Body of pancreas (tissue), 4 donors: ENCODE data around the gene CCBE1. TPM values are rescaled to one million over a fixed set of nuclear protein-coding genes. Genes with fewer than 3 reads are reported as not detected.

Experiments used
- ATAC-seq: fragments of 150-250 bp; one replicate; pipeline ENCODE4 v1.9.1; 2016
- DNase-seq, 4 donors: peaks; one replicate each; pipeline ENCODE4 v3.0.0-alpha.2; 2019
- H3K27ac ChIP-seq, 4 donors: fragments of 200-600 bp; sonication (generic); 1 replicate in 3 of 4; 2 replicates in 1 of 4; pipeline versions ENCODE4 v1.5.1 to v1.6.1; 2016 to 2019; ENCODE audit warnings: mild to moderate bottlenecking in 1 of 4, mixed read lengths in 1 of 4, moderate library complexity in 1 of 4
- H3K27me3 ChIP-seq, 2 donors: fragments of 200-600 bp; sonication (generic); one replicate each; pipeline ENCODE4 v1.6.0; 2016; ENCODE audit warnings: mild to moderate bottlenecking in 1 of 2
- H3K36me3 ChIP-seq, 2 donors: fragments of 200-600 bp; sonication (generic); replicated peaks in 1 of 2; 2 replicates each; pipeline ENCODE4 v1.5.1; 2016; ENCODE audit warnings: low read depth in 2 of 2; ENCODE audit not compliant: insufficient read depth in 1 of 2
- H3K4me1 ChIP-seq: fragments of 200-600 bp; sonication (generic); one replicate; pipeline ENCODE4 v1.6.0; 2016
- H3K4me3 ChIP-seq, 2 donors: fragments of 200-600 bp; sonication (generic); 1 replicate in 1 of 2; 2 replicates in 1 of 2; pipeline ENCODE4 v1.5.1; 2016 to 2019
- H3K9me3 ChIP-seq, 3 donors: fragments of 200-600 bp; sonication (generic); 1 replicate in 2 of 3; 2 replicates in 1 of 3; pipeline ENCODE4 v1.5.1; 2016
- POLR2A ChIP-seq, 3 donors: fragments of 450-650 bp; IDR thresholded peaks; one replicate each; pipeline ENCODE4 v1.6.1; 2016; ENCODE audit warnings: antibody characterized with exemption in 3 of 3, mild to moderate bottlenecking in 2 of 3
- WGBS, 2 donors: methylation state at CpG; one replicate each; pipeline ENCODE4 v1.1.5; 2017; 5-methylcytosine and 5-hydroxymethylcytosine counted together
- intact Hi-C: fragments of 100-400 bp; cut with DNase I; formaldehyde crosslinking; loops from one replicate; pipeline ENCODE4 v1.15.1; 2023
- total RNA-seq, 2 donors: library from RNA; depleted of rRNA; stranded (reverse); fragments of >200 nt; gene quantifications; one replicate each; pipeline ENCODE4 v1.1.0, GENCODE V29; 2016
- TF ChIP-seq, protein P1 (sequence below), 7 experiments: fragments of 450-650 bp in 4 of 7; fragments of 200-600 bp in 3 of 7; sonication (generic) in 3 of 7; IDR thresholded peaks; one replicate each; pipeline ENCODE4 v1.5.1; 2016 to 2019; ENCODE audit warnings: antibody characterized with exemption in 7 of 7

Gene CCBE1
- total RNA-seq, 2 donors from 2014 or later, result 0.99 to 4.4 TPM

DNA sequence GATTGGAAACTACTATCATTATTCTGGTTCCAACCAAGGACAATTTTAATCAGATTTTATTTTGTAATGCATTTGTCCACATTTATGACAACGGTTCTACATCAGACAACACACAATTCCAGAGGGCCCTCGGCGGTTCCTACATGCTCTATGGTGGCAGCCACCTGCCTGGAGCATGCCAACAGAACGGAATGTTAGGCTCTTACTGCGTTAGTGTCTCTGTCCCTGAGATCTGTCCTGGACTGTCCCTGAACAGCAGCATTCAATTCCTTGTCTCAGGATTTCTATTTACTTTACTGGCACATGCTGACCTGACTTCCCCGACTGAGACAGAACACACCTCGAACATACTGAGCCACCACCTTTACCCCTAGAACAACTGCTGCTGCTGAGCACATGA, 117.7 kb downstream of the CCBE1 start:
- intact Hi-C loops, result no loop called here
- H3K27me3 ChIP-seq, result no peaks in the 10 kb centered on the region
- no peaks in the 10 kb centered on the region for H3K4me1 ChIP-seq
- DNase-seq (no peak), ATAC-seq (no peak)
- H3K4me3 ChIP-seq, result no peak overlapping the region
- no peak overlapping the region for H3K27ac ChIP-seq
- WGBS, 2 donors, result 44 to 49% methylated on average over 7 of the region's 7 CpGs
- no peaks in the 10 kb centered on the region for H3K9me3 ChIP-seq
- TF ChIP-seq, protein P1, sequence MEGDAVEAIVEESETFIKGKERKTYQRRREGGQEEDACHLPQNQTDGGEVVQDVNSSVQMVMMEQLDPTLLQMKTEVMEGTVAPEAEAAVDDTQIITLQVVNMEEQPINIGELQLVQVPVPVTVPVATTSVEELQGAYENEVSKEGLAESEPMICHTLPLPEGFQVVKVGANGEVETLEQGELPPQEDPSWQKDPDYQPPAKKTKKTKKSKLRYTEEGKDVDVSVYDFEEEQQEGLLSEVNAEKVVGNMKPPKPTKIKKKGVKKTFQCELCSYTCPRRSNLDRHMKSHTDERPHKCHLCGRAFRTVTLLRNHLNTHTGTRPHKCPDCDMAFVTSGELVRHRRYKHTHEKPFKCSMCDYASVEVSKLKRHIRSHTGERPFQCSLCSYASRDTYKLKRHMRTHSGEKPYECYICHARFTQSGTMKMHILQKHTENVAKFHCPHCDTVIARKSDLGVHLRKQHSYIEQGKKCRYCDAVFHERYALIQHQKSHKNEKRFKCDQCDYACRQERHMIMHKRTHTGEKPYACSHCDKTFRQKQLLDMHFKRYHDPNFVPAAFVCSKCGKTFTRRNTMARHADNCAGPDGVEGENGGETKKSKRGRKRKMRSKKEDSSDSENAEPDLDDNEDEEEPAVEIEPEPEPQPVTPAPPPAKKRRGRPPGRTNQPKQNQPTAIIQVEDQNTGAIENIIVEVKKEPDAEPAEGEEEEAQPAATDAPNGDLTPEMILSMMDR (IDR thresholded peaks at IDR 0.05), result no peak
- no peak for TF ChIP-seq POLR2A (IDR thresholded peaks at IDR 0.05)
- no peaks in the 10 kb centered on the region for H3K36me3 ChIP-seq

DNA sequence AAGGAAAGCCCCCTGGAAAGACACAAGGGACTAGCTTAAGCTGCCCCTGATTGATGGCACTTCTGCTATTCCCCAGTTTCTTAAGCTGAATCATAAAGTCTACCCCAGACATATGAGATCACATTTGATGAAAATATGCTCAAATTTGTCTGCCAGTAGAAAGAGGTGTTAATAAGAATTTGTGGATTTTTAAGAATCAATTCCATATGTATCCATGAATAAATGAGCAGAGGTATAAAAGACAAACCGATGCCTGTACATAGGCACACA, 119.9 kb downstream of the CCBE1 start:
- H3K9me3 ChIP-seq, result no peaks in the 10 kb centered on the region
- H3K36me3 ChIP-seq, result no peaks in the 10 kb centered on the region
- no peak overlapping the region for H3K27ac ChIP-seq
- ATAC-seq (no peak), DNase-seq (no peak)
- H3K4me3 ChIP-seq, result no peak overlapping the region
- no peaks in the 10 kb centered on the region for H3K4me1 ChIP-seq
- 50 to 81% methylated on average over 1 of the region's 1 CpG for WGBS, 2 donors
- no peak for TF ChIP-seq POLR2A (IDR thresholded peaks at IDR 0.05)
- TF ChIP-seq, protein P1 (IDR thresholded peaks at IDR 0.05), result no peak
- intact Hi-C loops, result no loop called here
- no peaks in the 10 kb centered on the region for H3K27me3 ChIP-seq

DNA sequence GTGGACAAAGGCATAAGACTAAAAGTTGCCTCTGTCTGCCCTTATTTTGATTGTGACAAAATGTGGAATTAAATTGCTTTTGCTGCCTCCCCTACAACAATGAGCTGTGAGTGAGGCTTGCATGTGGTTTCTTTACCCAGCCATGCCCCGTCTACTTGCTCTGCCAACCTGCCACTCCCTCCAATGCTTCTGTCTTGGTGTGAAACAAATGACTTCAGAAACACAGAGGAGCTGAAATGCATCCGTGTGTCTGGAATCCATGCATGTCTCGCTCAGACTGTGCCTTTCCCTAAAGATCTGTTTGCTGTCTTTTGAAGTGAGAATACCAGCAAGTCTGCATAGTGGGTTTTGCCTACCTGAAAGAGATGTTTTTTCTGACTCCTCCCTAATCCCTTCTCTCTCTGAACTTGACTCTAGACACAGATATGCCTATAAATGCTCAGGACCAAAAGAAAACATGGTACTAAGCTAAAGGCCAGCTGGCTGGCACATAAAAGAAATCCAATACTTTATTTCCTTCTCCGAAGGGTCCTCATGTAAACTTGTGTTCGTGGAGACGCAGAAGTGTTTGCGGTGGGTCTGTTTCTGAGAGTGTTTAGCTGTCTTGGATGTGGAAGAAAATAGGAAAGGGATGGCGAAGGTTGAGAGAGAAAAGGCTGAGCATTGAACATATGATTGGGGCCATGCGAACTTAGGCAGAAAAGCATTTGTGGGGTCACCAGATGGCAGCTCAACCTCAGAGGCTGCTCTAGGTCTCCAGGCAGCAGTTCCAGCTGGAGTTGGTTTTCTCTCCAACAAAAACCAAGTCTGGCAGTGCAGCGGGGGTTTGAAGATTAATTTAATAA, 120.5 kb downstream of the CCBE1 start:
- Histone ChIP-seq H3K4me3 (no peak overlapping the region), H3K27me3 (no peaks in the 10 kb centered on the region), H3K4me1 (no peaks in the 10 kb centered on the region), H3K36me3 (no peaks in the 10 kb centered on the region), H3K27ac (no peak overlapping the region), H3K9me3 (no peaks in the 10 kb centered on the region)
- intact Hi-C loops, result no loop called here
- no peak for ATAC-seq
- no peak for TF ChIP-seq POLR2A (IDR thresholded peaks at IDR 0.05)
- TF ChIP-seq, protein P1 (IDR thresholded peaks at IDR 0.05), result no peak
- WGBS, 2 donors, result 60 to 66% methylated on average over 10 of the region's 10 CpGs
- no peak for DNase-seq

DNA sequence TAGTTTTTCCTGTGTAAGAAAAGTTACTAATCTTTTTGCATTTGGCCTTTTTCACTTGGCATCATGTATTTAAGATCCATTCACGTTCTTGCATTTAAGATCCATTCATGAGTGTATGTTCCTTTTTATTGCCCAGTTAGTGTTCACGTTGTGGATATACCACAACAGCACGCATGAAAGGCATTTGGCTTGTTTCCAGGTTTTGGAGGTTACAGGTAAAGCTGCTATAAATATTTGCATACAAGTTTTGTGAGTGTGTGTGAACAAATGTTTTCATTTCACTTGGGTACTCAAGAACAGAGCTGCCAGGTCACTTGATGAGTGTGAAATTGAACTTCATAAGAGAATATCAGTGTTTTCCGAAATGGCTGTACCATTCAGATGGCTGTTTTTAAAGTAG, 121.2 kb downstream of the CCBE1 start:
- no peaks in the 10 kb centered on the region for H3K9me3 ChIP-seq
- intact Hi-C loops, result no loop called here
- no peaks in the 10 kb centered on the region for H3K27me3 ChIP-seq
- DNase-seq (no peak), ATAC-seq (no peak)
- no peak overlapping the region for H3K4me3 ChIP-seq
- no peaks in the 10 kb centered on the region for H3K36me3 ChIP-seq
- TF ChIP-seq, protein P1 (IDR thresholded peaks at IDR 0.05), result no peak
- TF ChIP-seq POLR2A (IDR thresholded peaks at IDR 0.05), result no peak
- 43 to 63% methylated on average over 4 of the region's 4 CpGs for WGBS, 2 donors
- no peaks in the 10 kb centered on the region for H3K4me1 ChIP-seq
- H3K27ac ChIP-seq, result no peak overlapping the region

DNA sequence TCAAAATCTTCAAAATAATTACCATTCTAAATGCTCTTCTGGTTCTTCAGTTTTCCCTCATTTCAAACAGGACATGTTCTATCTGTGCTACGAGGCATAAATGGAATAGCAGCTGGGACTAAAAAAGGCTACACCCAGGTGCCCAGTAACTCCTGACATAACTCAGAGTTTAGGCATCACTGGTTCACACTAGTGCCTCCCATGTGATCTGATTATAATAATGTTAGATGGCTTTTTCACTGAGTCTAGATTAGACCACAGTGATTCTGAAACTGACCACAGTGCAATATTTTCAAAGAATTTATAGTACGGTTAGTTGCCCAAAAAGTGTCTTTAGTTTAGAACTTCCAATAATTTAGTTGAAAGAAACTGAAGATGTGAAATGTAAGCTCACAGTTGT, 123.3 kb downstream of the CCBE1 start:
- TF ChIP-seq POLR2A (IDR thresholded peaks at IDR 0.05), result no peak
- TF ChIP-seq, protein P1 (IDR thresholded peaks at IDR 0.05), result no peak
- H3K36me3 ChIP-seq, result no peaks in the 10 kb centered on the region
- WGBS, 2 donors, result 57 to 71% methylated on average over 2 of the region's 2 CpGs
- ATAC-seq, result no peak
- intact Hi-C loops, result no loop called here
- H3K27me3 ChIP-seq, result no peaks in the 10 kb centered on the region
- H3K4me3 ChIP-seq, result no peak overlapping the region
- DNase-seq, result no peak
- no peaks in the 10 kb centered on the region for H3K4me1 ChIP-seq
- H3K27ac ChIP-seq, result no peak overlapping the region
- no peaks in the 10 kb centered on the region for H3K9me3 ChIP-seq
